Neural cell (in vitro differentiated cells): ENCODE measurements around the gene GNG11. TPM values are rescaled to one million over a fixed set of nuclear protein-coding genes. Genes with fewer than 3 reads are reported as not detected.

Experiments
- H2AFZ ChIP-seq: fragments of 200-600, 300-800 bp; sonication (generic), shearing (Covaris generic); 2 replicates; pipeline ENCODE4 v1.6.0; 2014; ENCODE audit warnings: low read depth, mild to moderate bottlenecking, antibody characterized with exemption, low read length, moderate library complexity
- H3F3A ChIP-seq: fragments of 200-600 bp; shearing (Covaris generic); 2 replicates; pipeline ENCODE4 v1.6.1; 2016; ENCODE audit warnings: mild to moderate bottlenecking, moderate library complexity, mixed read lengths, antibody characterized with exemption, low read length; ENCODE audit not compliant: insufficient read depth, poor library complexity, severe bottlenecking
- H3K27ac ChIP-seq: fragments of 200-600, 300-800 bp; sonication (generic), shearing (Covaris generic); 2 replicates; pipeline ENCODE4 v1.5.1; 2014; ENCODE audit warnings: mild to moderate bottlenecking, low read length, moderate library complexity
- H3K27me3 ChIP-seq: fragments of 300-800, 200-600 bp; sonication (generic), shearing (Covaris generic); 2 replicates; pipeline ENCODE4 v1.6.0; 2014; ENCODE audit warnings: mild to moderate bottlenecking, low read depth, low read length, moderate library complexity; ENCODE audit not compliant: insufficient read depth
- H3K36me3 ChIP-seq: fragments of 300-800, 200-600 bp; sonication (generic), shearing (Covaris generic); 2 replicates; pipeline ENCODE4 v1.5.1; 2014; ENCODE audit warnings: mild to moderate bottlenecking, antibody characterized with exemption, low read length, moderate library complexity; ENCODE audit not compliant: insufficient read depth
- H3K4me2 ChIP-seq: fragments of 300-800, 200-600 bp; sonication (generic), shearing (Covaris generic); 2 replicates; pipeline ENCODE4 v1.6.0; 2014; ENCODE audit warnings: mild to moderate bottlenecking, low read length
- H3K4me3 ChIP-seq: fragments of 300-800, 200-600 bp; sonication (generic), shearing (Covaris generic); 2 replicates; pipeline ENCODE4 v1.5.1; 2014; ENCODE audit warnings: mild to moderate bottlenecking, low read length, moderate library complexity
- H3K79me2 ChIP-seq: fragments of 200-600 bp; shearing (Covaris generic); replicated peaks from 2 replicates; pipeline ENCODE4 v1.6.0; 2014; ENCODE audit warnings: mild to moderate bottlenecking, low read length, moderate library complexity; ENCODE audit not compliant: insufficient read depth
- H3K9ac ChIP-seq: fragments of 300-800, 200-600 bp; sonication (generic), shearing (Covaris generic); 2 replicates; pipeline ENCODE4 v1.6.1; 2016; ENCODE audit warnings: mild to moderate bottlenecking, low read length, mixed read lengths
- H3K9me2 ChIP-seq: fragments of 200-600 bp; shearing (Covaris generic); 2 replicates; pipeline ENCODE4 v1.6.1; 2016; ENCODE audit warnings: mild to moderate bottlenecking, low read length, mixed read lengths; ENCODE audit not compliant: insufficient read depth
- H3K9me3 ChIP-seq: fragments of 200-600, 300-800 bp; sonication (generic), shearing (Covaris generic); 2 replicates; pipeline ENCODE4 v1.6.1; 2016; ENCODE audit warnings: mild to moderate bottlenecking, mixed run types, low read length, moderate library complexity, mixed read lengths
- H4K20me1 ChIP-seq: fragments of 200-600 bp; shearing (Covaris generic); 2 replicates; pipeline ENCODE4 v1.6.1; 2016; ENCODE audit warnings: mild to moderate bottlenecking, mixed run types; ENCODE audit not compliant: insufficient read depth
- CTCF ChIP-seq: fragments of 450-650 bp; IDR thresholded peaks from 2 replicates; pipeline ENCODE4 v1.5.1; 2014; ENCODE audit warnings: antibody characterized with exemption, mild to moderate bottlenecking, moderate library complexity; ENCODE audit not compliant: poor library complexity, severe bottlenecking
- EP300 ChIP-seq: fragments of 450-650 bp; conservative IDR thresholded peaks from 2 replicates; pipeline ENCODE4 v1.6.1; 2014; ENCODE audit warnings: antibody characterized with exemption, mild to moderate bottlenecking, moderate library complexity; ENCODE audit not compliant: poor library complexity, severe bottlenecking
- EZH2 ChIP-seq: fragments of 200-600, 300-800 bp; shearing (Covaris generic), sonication (generic); IDR thresholded peaks from 2 replicates; pipeline ENCODE4 v1.6.1; 2014; ENCODE audit warnings: antibody characterized with exemption, low read length, borderline replicate concordance, mild to moderate bottlenecking; ENCODE audit not compliant: insufficient read depth, poor library complexity, severe bottlenecking
- MXI1 ChIP-seq: fragments of 450-650 bp; conservative IDR thresholded peaks from 2 replicates; pipeline ENCODE4 v1.6.1; 2014; ENCODE audit warnings: antibody characterized with exemption, mild to moderate bottlenecking; ENCODE audit not compliant: poor library complexity, severe bottlenecking
- POLR2AphosphoS5 ChIP-seq: IDR thresholded peaks from 2 replicates; pipeline ENCODE4 v1.6.1; 2012
- RAD21 ChIP-seq: fragments of 450-650 bp; conservative IDR thresholded peaks from 2 replicates; pipeline ENCODE4 v1.6.1; 2014; ENCODE audit warnings: antibody characterized with exemption, mild to moderate bottlenecking, moderate library complexity
- REST ChIP-seq: IDR thresholded peaks from 2 replicates; pipeline ENCODE4 v1.6.1; 2012; ENCODE audit warnings: borderline replicate concordance
- SMC3 ChIP-seq: fragments of 450-650 bp; conservative IDR thresholded peaks from 2 replicates; pipeline ENCODE4 v1.6.1; 2014; ENCODE audit warnings: antibody characterized with exemption, mild to moderate bottlenecking, moderate library complexity; ENCODE audit not compliant: poor library complexity
- TAF1 ChIP-seq: IDR thresholded peaks from 2 replicates; pipeline ENCODE4 v1.6.1; 2012; ENCODE audit warnings: low read depth
- polyA plus RNA-seq: library from polyadenylated mRNA; depleted of rRNA; stranded (reverse); fragments of >200 nt; gene quantifications from 2 replicates; pipeline ENCODE4 v1.2.3, GENCODE V29; 2014

Gene GNG11
- polyA plus RNA-seq, 1 donor from 2014 or later, result 0.25 TPM

- H4K20me1 ChIP-seq, result no peaks in the 10 kb centered on the region
- H3K27ac ChIP-seq, result no peak overlapping the region
- H3K79me2 ChIP-seq, result no peaks in the 10 kb centered on the region
- H3K4me3 ChIP-seq, result no peak overlapping the region
- TF ChIP-seq EZH2 (no peak), TAF1 (no peak), POLR2AphosphoS5 (no peak), EP300 (no peak)
- no peaks in the 10 kb centered on the region for H3K9me2 ChIP-seq
- no peak overlapping the region for H2AFZ ChIP-seq
- H3F3A ChIP-seq, result no peaks in the 10 kb centered on the region
- H3K9me3 ChIP-seq, result no peaks in the 10 kb centered on the region
- H3K9ac ChIP-seq, result no peak overlapping the region
- no peak overlapping the region for H3K4me2 ChIP-seq
- H3K27me3 ChIP-seq, result peaks cover 8% of the 10 kb centered on the region
- H3K36me3 ChIP-seq, result no peaks in the 10 kb centered on the region
Observed at GRCh38 chr7:93923942-93924341, 2.4 kb downstream of the GNG11 start.

- H3K9me3 ChIP-seq, result no peaks in the 10 kb centered on the region
- no peaks in the 10 kb centered on the region for H3F3A ChIP-seq
- H3K4me3 ChIP-seq, result no peak overlapping the region
- no peaks in the 10 kb centered on the region for H3K9me2 ChIP-seq
- no peak overlapping the region for H3K27ac ChIP-seq
- H3K4me2 ChIP-seq, result no peak overlapping the region
- H3K27me3 ChIP-seq, result peaks cover 4% of the 10 kb centered on the region
- no peaks in the 10 kb centered on the region for H3K36me3 ChIP-seq
- no peak overlapping the region for H2AFZ ChIP-seq
- no peaks in the 10 kb centered on the region for H3K79me2 ChIP-seq
- no peak overlapping the region for H3K9ac ChIP-seq
- H4K20me1 ChIP-seq, result no peaks in the 10 kb centered on the region
- TF ChIP-seq REST, result no peak
- no peak for TF ChIP-seq TAF1
Observed at GRCh38 chr7:93926800-93927199, 5.3 kb downstream of the GNG11 start.

- Histone ChIP-seq H3K9me2 (no peaks in the 10 kb centered on the region), H3K4me3 (no peak overlapping the region), H3K9me3 (no peaks in the 10 kb centered on the region), H3K36me3 (no peaks in the 10 kb centered on the region), H2AFZ (no peak overlapping the region), H3F3A (no peaks in the 10 kb centered on the region), H3K27ac (no peak overlapping the region), H4K20me1 (no peaks in the 10 kb centered on the region), H3K4me2 (no peak overlapping the region), H3K27me3 (no peaks in the 10 kb centered on the region), H3K9ac (no peak overlapping the region), H3K79me2 (no peaks in the 10 kb centered on the region)
- no peak for TF ChIP-seq MXI1
- no peak for TF ChIP-seq RAD21
- no peak for TF ChIP-seq CTCF
- TF ChIP-seq EP300, result no peak
- no peak for TF ChIP-seq SMC3
- TF ChIP-seq POLR2AphosphoS5, result no peak
- TF ChIP-seq TAF1, result no peak
- TF ChIP-seq REST, result no peak
Observed at GRCh38 chr7:93927585-93927984, 6.0 kb downstream of the GNG11 start.
